ENCODE results near the gene ASCL5. TPM values are rescaled to one million over a fixed set of nuclear protein-coding genes. Genes with fewer than 3 reads are reported as not detected.

Gene ASCL5
- total and polyA plus RNA-seq, 3 donors from 2014 or later: 0.24 TPM; not detected in 2

GRCh38 chr1:201157949-201158348, 31.0 kb upstream of the ASCL5 start:
- H3K9me3 ChIP-seq: no peaks in the 10 kb centered on the region
- H3K36me3 ChIP-seq (ENCODE audit: low read depth, missing control alignments): no peaks in the 10 kb centered on the region
- H3K27me3 ChIP-seq: no peaks in the 10 kb centered on the region
- H3K4me3 ChIP-seq: no peak overlapping the region
- intact Hi-C loops (cut with DNase I; ENCODE audit: low total_unique reads): no loop called here
- peaks cover 12% of the 10 kb centered on the region for H3K4me1 ChIP-seq
- no peak for TF ChIP-seq POLR2A (IDR thresholded peaks at IDR 0.05)
- TF ChIP-seq, protein P1, sequence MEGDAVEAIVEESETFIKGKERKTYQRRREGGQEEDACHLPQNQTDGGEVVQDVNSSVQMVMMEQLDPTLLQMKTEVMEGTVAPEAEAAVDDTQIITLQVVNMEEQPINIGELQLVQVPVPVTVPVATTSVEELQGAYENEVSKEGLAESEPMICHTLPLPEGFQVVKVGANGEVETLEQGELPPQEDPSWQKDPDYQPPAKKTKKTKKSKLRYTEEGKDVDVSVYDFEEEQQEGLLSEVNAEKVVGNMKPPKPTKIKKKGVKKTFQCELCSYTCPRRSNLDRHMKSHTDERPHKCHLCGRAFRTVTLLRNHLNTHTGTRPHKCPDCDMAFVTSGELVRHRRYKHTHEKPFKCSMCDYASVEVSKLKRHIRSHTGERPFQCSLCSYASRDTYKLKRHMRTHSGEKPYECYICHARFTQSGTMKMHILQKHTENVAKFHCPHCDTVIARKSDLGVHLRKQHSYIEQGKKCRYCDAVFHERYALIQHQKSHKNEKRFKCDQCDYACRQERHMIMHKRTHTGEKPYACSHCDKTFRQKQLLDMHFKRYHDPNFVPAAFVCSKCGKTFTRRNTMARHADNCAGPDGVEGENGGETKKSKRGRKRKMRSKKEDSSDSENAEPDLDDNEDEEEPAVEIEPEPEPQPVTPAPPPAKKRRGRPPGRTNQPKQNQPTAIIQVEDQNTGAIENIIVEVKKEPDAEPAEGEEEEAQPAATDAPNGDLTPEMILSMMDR (IDR thresholded peaks at IDR 0.05): no peak
- DNase-seq: no peak
- no peak overlapping the region for H3K27ac ChIP-seq
- 75 to 90% methylated on average over 2 of the region's 2 CpGs for WGBS, 2 donors

DNA sequence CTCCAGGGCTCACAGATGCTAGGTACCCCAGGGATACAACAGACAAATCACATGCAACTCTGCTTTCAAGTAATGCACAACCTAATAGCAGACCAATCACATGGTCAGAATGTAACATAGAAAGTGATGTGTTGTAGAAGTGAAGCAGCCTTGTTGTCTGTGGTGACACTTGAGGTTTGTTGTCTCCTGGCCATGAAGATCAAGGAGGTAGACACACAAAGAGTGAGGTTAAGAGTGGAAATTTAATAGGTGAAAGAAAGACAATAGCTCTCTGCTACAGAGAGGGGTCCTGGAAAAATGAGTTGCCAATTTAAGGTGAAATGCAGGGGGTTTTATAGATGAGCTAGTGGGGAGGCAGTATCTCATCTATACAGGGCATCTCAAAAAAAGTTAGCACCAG, 29.8 kb upstream of the ASCL5 start:
- intact Hi-C loops (cut with DNase I; ENCODE audit: low total_unique reads): no loop called here
- Histone ChIP-seq H3K4me3 (no peak overlapping the region), H3K9me3 (no peaks in the 10 kb centered on the region)

GRCh38 chr1:201156346-201156745, 29.4 kb upstream of the ASCL5 start:
- TF ChIP-seq, protein P1 (IDR thresholded peaks at IDR 0.05): no peak
- TF ChIP-seq POLR2A (IDR thresholded peaks at IDR 0.05): no peak
- peaks cover 16% of the 10 kb centered on the region for H3K4me1 ChIP-seq
- H3K4me3 ChIP-seq: no peak overlapping the region
- no peaks in the 10 kb centered on the region for H3K36me3 ChIP-seq (ENCODE audit: low read depth, missing control alignments)
- intact Hi-C loops (cut with DNase I; ENCODE audit: low total_unique reads): no loop called here
- 90 to 94% methylated on average over 3 of the region's 3 CpGs for WGBS, 2 donors
- H3K9me3 ChIP-seq: no peaks in the 10 kb centered on the region
- DNase-seq: no peak
- no peaks in the 10 kb centered on the region for H3K27me3 ChIP-seq
- no peak overlapping the region for H3K27ac ChIP-seq

More for the DNA sequence above, 29.8 kb upstream of the ASCL5 start:
- H3K27ac ChIP-seq: no peak overlapping the region
- no peaks in the 10 kb centered on the region for H3K36me3 ChIP-seq (ENCODE audit: low read depth, missing control alignments)
- H3K27me3 ChIP-seq: no peaks in the 10 kb centered on the region
- H3K4me1 ChIP-seq: peaks cover 16% of the 10 kb centered on the region
- DNase-seq: no peak
- TF ChIP-seq POLR2A (IDR thresholded peaks at IDR 0.05): no peak
- TF ChIP-seq, protein P1 (IDR thresholded peaks at IDR 0.05): no peak

DNA sequence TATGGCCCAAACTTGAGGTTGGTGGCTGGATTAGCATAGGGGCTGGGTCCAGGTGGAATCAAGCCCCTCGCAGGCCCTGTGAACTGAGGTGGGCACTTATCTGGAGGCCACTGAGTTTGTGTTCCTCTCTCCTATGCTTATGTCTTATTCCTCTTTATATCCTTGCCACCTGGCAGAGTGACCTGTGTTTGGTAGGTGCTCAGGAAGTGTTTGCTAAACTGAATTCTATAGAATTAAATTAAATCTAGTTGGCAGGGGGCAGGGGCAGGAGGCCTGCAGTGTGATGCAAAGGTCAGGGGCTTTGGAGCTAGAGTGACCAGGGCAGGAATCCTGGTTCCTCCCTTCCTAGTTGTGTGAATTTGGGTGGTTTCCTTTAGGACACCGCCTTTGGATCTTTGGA, 28.4 kb upstream of the ASCL5 start:
- intact Hi-C loops (cut with DNase I; ENCODE audit: low total_unique reads): no loop called here

More for the DNA sequence above, 28.4 kb upstream of the ASCL5 start:
- WGBS, 2 donors: 72 to 80% methylated on average over 2 of the region's 2 CpGs
- TF ChIP-seq, protein P1 (IDR thresholded peaks at IDR 0.05): no peak
- no peak for TF ChIP-seq POLR2A (IDR thresholded peaks at IDR 0.05)
- Histone ChIP-seq H3K27ac (no peak overlapping the region), H3K27me3 (no peaks in the 10 kb centered on the region), H3K36me3 (ENCODE audit: low read depth, missing control alignments) (no peaks in the 10 kb centered on the region), H3K4me1 (peaks cover 16% of the 10 kb centered on the region), H3K9me3 (no peaks in the 10 kb centered on the region), H3K4me3 (no peak overlapping the region)
- no peak for DNase-seq
